Measurements from ENCODE around the gene CTRL.

DNA sequence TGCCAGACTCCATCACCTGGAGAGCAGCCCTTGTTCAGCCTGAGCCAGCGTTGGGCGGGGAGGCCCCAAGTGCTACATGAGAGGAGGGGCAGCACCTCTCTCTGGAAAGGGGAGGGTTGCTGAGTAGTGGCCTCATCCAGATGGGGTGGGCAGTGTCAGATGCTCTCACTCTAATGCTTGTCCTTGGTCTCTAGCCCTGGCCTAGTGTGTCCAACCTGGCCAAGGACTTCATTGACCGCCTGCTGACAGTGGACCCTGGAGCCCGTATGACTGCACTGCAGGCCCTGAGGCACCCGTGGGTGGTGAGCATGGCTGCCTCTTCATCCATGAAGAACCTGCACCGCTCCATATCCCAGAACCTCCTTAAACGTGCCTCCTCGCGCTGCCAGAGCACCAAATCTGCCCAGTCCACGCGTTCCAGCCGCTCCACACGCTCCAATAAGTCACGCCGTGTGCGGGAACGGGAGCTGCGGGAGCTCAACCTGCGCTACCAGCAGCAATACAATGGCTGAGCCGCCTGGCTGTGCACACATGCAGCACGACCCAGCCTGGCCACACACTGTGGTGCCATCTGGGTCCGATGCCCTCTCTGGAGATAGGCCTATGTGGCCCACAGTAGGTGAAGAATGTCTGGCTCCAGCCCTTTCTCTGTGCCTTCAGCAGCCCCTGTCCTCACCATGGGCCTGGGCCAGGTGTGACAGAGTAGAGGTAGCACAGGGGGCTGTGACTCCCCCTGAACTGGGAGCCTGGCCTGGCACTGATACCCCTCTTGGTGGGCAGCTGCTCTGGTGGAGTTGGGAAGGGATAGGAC, 4.3 kb downstream of the CTRL start:
- TF ChIP-seq RXRA (IDR thresholded peaks at IDR 0.05; ENCODE audit: borderline replicate concordance, low read depth) (no peak), CHD2 (IDR thresholded peaks at IDR 0.05; ENCODE audit: low read length, partially characterized antibody) (no peak), POLR2AphosphoS5 (IDR thresholded peaks at IDR 0.05; ENCODE audit: low read depth, low read length) (no peak), EP300 (IDR thresholded peaks at IDR 0.05; ENCODE audit: borderline replicate concordance in 1 of 2, low read depth in 1 of 2, low read length in 1 of 2) (no peak), TAF1 (IDR thresholded peaks at IDR 0.05; ENCODE audit: borderline replicate concordance, low read depth, low read length) (no peak)
- TF ChIP-seq, protein P1, sequence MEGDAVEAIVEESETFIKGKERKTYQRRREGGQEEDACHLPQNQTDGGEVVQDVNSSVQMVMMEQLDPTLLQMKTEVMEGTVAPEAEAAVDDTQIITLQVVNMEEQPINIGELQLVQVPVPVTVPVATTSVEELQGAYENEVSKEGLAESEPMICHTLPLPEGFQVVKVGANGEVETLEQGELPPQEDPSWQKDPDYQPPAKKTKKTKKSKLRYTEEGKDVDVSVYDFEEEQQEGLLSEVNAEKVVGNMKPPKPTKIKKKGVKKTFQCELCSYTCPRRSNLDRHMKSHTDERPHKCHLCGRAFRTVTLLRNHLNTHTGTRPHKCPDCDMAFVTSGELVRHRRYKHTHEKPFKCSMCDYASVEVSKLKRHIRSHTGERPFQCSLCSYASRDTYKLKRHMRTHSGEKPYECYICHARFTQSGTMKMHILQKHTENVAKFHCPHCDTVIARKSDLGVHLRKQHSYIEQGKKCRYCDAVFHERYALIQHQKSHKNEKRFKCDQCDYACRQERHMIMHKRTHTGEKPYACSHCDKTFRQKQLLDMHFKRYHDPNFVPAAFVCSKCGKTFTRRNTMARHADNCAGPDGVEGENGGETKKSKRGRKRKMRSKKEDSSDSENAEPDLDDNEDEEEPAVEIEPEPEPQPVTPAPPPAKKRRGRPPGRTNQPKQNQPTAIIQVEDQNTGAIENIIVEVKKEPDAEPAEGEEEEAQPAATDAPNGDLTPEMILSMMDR (IDR thresholded peaks at IDR 0.05) = no peak

Measured in SK-N-SH (cell line).